Activated CD4-positive, alpha-beta T cell treated with anti-CD3 and anti-CD28 coated beads, Interleukin-2, amount 50 U/mL, for 1 hour (primary cell): ENCODE data around the gene NDOR1.
"Not testable (repeated sequence)": the region's sequence is repeated elsewhere in the genome, so short reads cannot be mapped to it uniquely, and the experiment has no call there.

ENCODE experiments used
- DNase-seq: peaks from one replicate; pipeline ENCODE4 v3.0.0-alpha.2; 2020

NDOR1 gene

DNA sequence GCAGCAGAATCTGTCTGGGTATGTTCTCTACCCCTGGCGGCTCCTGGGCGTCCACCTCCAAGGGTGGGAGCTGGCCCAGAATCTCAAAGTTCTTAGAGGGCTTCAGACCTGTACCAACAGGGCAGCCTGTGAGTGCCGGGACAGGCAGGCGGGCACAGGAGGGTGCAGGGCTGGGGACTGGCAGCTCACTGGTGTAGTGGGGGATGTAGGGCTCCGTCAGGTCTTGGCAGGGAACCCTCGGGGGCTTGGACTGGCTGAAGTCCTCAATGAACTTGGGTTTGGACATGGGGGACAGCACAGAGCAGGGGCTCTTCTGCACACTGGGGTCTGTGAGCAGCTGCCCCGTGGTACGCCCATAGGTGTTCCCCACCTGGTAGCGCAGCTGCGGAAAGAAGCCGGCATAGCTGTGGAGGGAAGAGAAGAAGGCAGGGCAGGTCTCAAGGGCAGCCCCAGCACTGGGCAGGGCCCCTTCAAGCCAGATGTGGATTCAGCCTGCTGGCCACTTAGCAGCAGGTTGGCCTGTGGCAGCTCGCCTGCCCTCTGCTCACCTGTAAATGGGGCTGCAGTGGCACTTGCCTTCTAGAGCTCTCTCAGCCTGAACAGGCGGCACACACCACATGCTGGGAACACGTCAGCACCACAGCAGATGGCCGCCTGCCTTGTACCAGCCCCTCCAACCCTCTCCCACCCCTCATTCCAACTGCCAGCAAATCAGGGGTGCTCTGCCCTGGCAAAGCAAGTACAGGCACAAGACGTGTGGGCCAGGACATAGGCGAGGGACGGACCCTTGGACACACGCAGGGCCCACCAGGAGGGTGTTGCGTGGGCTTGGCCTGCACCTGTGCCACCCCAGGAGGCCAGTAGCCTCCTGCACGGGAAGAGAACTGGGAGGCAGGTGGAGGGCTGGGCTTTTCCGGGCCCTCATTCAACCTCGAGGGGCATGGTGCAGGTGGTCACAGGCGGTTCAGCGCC is 40.2 kb downstream of the NDOR1 start:
- no peak for DNase-seq

DNA sequence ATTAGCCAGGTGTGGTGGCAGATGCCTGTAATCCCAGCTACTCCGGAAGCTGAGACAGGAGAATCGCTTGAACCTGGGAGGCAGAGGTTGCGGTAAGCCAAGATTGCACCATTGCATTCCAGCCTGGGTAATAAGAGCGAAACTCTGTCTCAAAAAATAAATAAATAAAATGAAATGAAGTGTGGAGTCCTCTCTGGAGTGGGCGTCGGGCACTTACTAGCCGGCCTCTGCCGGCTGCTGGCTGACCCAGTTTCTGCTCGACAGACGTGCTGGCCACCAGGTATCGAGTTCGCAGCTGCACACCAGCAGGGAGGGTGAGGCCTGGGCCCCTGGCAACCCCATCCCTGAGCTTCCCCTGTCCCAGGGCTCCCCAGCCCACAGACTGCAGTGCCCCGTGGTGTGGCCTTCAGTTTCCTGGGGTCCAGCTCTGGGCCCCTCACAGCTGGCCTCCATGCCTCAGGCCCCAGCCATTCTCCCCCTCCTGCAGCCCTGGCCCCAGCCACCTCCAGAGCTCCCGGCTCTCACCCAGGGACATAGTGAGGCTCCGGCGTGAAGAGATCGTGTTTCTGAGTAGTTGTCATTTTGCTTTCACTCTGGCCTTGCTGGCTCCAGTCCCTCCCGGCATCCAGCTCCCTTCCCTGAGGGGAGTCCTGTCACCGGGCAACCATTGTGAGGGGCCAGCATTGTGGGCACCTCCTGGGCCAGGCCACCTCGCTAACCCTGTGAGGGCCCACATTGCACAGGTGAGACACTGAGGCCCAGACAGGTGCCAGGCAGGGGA is 41.8 kb downstream of the NDOR1 start:
- no peak for DNase-seq

DNA sequence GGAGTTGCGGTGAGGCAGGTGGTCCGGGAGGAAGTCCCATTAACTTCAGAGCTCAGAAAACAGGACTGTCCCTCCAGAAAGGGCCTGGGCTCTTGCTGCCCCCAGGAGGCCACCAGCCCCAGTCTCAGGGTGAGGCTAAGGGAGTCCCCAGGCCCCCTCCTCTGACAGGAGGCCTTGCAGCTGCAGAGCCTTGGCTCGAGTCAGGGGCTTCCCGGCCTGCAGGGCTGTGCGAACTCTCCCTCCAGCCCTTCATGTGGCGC is 42.3 kb downstream of the NDOR1 start:
- no peak for DNase-seq

DNA sequence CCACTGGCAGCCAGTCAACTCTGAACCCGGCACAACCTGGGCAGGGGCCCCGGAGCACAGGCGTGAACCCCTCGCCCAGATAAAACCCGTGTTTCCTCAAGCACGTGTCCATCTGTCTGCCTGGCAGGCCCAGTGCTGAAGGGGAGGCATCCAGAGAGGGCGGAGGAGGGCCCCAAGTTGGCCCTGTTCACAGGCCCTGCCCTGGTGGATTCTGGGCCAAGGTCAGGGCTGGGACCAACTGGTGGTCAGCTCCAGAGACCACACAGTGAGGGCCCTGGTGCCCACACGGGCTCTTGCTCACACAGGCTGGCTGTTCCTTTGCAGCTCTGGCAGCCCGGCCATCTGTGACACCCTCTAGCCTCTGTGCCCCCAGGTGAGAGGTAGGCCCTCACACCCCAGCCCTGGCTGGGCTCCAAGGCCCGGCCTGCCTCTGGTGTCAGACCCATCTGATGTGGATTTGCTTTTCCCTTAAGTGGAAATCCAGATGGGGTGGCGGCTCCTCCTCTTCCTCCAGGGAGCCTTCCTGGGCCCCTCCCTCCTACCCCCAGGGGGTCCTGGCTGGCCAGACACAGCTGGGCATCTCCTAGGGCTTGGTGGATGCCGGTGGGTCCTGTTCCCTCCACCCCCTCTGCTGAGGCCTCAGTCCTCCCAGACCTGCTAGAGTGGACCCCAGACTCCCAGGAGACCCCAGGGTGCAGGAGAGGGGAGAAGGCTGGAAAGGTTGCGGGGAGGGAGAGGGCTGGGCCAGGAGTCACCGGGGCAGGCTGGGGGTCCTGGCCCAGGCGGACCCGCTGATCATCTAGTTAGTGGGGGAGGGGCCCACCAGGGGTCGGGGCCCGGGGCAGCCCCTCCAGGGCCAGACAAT is 45.1 kb downstream of the NDOR1 start:
- no peak for DNase-seq

DNA sequence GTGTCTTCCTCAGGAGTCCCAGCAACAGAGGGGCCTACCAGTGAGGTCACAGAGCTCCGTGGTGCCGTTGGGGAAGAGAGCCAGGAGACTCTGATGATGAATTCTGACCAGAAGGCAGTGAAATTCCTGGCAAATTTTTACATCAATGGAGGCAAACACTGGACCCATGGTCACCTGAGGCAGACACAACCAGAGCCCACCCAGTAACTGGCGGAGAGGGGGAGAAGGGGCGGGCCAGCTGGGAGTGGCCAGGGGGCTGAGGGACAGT is 45.6 kb downstream of the NDOR1 start, which contains the start of gene STPG3:
TSS of gene STPG3 (plus strand) at position 93 of the 268 bp plus-strand sequence. CDS start at position 94, 1 bp downstream.
- no peak for DNase-seq

DNA sequence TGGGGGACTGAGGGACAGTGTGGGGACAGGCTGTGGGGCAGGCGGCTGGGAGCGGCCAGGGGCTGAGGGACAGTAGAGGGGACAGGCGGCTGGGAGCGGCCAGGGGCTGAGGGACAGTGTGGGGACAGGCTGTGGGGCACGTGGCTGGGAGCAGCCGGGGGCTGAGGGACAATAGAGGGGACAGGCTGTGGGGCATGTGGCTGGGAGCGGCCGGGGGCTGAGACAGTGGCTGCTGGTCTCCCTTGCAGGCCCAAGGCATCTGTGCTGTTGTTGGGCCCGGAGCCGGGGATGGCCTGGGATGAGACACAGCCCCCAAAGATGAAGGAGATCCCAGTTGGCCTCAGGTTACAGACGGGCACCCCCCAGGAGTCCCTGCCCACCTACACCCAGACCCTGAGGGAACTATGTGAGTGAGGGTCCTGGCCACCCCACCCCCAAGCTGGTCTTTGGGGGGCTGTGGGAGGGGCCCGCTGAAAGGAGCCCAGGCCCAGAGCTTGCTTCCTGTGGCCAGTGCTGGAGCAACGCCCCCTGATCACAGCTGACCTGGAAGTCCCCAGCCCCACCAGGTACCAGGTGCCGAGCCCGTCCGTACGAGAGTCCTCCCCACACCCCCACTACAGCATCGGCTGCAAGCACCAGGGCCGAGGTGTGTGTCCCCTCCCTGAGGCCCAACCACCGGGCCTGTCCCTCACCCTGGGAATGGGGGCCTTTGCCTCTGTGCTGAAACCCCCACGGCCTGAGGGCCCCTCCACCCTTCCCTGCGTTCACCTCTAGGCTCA is 46.2 kb downstream of the NDOR1 start:
- DNase-seq: no peak

DNA sequence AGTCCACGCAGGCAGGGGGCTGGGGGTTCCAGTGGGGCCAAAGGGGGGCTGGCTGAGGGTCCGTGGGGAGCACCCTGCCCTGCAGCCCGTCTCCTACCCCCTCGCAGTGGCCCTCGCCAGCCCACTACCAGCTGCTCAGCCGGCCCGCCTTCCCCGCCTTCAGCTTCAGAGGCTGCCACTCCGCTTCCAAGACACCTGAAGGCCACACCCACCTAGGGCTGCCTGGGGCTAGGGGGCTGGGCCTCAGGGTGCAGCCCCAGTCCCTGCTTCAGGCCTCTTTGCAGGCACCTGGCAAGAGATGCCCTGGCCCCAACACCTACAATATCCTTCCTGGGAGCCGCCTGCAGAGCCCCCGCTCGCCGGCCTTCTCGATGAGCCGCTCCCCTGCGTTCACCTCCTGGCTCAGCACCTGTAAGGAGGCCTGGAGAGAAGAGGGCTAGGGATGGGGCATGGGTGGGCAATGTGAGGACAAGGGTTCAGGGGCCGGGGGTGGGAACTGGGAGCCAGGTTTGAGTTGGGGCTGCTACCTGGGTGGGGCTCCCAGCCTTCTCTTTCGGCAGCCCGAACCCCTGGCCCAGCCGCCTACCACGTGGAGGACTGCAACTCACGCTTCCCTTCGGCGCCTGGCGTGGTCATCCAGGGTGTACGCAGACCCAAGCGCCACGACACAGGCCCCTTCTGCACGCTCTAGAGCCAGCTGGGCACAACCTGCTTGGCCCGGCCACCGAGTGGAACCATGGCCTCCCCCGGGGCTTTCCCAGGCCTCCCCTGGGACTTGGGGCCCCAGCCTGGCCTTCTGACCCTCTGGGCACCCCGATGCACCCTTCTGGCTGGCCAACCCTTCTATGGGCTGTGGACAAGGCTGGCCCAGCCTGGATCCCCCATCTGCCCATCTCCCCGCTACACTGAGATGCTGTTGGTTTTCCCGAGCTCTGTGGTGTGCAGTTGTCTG is 47.3 kb downstream of the NDOR1 start:
- DNase-seq: no peak

DNA sequence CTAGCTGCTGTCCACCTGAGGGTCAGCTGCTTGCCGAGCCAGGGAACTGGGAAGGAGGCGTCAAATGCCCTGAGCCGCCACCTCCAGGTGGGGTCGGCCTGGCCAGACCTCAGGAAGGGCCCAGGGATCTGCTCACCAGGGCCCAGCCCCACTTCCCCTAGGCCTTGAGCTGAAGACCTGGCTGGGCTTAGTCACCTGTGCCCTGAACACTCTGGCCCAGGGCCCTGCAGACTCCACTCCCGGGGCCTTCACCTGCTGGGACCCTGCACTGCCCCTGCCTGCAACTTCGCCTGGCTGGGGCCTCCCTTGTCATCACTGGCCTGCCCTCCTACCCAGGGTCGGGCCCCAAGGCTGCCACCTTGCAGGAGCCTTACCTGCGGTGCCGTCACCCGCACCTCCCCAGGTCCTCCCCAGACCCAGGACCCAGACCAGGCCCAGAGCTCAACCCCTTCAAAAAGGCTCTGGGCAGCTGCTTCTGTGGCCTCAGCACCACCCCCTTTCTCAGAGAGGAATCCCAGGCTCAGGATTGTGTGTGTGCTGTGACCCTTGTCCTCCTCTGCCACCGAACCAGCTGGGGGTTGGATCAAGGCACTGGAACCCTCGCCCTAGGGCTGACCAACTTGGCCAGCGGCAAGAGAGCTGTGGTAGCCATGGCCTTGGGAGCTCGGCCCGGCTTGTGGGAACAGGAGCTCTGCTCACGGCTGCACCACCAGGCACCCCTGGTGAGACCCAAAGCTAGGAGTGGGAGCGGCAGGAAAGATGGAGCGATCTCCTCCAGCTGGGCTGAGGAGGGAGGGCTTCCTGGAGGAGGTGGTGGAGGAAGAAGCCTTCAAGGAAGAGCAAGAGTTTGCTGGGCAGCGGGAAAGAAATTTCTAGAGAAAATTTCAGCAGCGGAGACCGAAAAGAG is 48.5 kb downstream of the NDOR1 start:
- DNase-seq: no peak

DNA sequence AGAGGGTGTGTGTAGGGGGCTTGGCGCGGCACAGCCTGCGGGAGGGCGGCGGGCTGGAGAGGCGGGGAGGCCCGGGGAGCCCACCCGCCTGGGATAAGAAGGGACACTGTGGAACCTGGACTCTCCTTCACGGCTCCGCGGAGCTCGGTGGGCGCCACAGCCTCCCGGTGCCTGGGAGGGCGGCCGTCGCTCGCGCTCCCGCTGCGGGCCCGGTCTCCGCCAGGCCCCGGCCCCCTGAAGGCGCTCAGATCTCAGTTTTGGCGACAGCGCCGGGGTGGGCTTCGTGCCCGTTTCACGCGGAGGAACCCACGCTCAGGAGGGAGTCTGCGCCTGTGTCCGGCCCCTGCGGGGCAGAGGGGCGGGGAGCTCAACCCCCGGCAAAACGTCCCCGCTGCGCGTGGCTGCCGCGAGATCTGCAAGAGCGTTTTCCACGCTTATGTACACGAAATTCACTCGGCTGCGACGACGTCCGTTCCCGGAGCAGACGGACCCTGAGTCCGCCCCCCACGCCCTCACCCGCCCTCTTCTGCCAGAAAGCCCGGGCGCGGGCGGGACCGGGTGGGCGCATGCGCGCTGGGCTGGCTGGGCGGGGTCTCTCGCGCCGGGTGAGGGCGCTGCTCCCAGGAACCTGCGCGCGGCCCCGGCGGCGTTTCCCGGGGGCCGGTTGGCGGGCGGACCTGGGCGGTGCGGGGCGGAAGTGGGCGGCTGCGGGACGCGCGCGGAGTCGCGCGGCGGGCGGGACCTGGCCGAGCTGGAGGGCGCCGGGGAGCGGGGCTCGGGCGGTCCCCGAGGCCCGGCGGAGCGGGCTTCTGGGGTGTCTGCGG is 49.3 kb downstream of the NDOR1 start, which contains the start of gene NELFB:
TSS of gene NELFB (plus strand) at position 704 of the 824 bp plus-strand sequence.
- DNase-seq: peak; percentile 96

DNA sequence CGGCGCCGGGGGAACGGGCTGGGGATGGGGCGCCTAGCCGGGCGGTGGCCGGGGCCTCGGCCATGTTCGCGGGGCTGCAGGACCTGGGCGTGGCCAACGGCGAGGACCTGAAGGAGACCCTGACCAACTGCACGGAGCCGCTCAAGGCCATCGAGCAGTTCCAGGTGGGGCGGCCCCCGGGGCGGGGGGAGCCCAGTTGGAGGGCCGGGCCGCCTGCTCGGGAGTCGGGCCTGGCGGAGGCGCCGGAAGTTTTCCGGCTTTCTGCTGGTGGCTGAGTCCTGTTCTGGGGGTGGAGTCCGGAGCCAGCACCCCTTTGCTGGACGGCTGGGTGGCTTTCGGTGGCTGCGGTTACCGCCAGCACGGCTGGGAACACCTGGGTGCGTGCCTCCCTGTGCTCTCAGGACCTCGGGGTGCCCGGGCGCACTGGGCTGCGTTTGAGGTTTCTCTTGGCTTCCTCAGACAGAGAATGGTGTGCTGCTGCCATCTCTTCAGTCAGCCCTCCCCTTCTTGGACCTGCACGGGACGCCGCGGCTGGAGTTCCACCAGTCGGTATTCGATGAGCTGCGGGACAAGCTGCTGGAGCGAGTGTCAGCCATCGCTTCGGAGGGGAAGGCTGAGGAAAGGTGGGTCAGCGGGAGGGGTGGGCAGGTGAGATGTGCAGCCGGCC is 50.1 kb downstream of the NDOR1 start:
- no peak for DNase-seq

DNA sequence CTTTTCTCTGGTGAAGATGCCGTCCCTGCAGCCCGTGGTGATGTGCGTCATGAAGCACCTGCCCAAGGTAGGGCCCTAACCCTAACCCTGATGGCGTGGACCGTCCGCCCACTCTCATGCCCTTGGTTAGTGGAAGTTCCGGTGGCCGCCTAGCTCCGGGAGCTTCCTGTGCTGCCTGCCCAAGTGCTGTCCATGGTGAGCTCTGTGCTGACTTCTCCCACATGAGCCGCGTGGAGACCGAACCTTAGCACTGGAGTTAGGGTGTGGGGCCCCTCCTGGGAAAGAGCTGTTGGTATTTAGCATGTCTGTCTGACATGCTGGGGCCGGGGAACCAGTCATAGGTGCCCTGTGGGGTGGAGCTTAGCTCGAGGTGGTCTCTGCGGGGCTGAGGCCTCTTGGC is 50.9 kb downstream of the NDOR1 start:
- no peak for DNase-seq

DNA sequence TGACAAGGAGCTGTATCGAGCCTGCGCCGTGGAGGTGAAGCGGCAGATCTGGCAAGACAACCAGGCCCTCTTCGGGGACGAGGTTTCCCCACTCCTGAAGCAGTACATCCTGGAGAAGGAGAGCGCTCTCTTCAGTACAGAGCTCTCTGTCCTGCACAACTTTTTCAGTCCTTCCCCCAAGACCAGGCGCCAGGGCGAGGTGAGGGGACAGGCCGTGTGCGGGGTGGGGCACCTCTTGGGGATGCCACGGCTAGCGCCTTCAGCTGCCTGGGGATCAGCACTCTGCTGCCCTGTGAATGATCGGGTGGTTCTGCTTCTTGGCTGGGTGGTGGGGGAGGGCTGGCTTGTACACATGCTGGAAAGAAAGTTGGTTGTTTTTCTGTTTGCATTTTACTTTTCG is 51.4 kb downstream of the NDOR1 start:
- no peak for DNase-seq

DNA sequence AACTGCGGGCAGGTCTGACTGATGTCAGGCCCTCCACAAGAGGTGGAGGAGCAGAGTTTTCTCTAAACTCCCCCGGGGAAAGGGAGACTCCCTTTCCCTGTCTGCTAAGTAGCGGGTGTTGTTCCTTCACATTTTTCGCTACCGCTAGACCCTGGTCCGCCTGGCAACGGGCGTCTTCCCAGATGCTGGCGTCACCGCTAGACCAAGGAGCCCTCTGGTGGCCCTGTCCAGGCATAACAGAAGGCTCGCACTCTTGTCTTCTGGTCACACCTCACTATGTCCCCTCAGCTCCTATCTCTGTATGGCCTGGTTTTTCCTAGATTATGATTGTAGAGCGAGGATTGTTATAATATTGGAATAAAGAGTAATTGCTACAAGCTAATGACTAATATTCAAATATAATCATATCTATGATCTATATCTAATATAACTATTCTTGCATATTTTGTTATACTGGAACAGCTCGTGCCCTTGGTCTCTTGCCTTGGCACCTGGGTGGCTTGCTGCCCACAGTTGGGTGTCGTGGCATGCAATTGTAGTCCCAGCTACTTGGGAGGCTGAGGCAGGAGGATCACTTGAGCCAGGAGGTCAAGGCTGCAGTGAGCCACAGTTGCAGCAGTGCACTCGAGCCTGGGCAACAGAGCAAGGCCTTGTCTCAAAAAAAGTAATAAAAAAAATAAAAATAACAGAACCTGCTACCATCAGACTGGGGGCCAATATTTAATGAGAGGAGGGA is 56.8 kb downstream of the NDOR1 start:
- not testable (repeated sequence) for DNase-seq

DNA sequence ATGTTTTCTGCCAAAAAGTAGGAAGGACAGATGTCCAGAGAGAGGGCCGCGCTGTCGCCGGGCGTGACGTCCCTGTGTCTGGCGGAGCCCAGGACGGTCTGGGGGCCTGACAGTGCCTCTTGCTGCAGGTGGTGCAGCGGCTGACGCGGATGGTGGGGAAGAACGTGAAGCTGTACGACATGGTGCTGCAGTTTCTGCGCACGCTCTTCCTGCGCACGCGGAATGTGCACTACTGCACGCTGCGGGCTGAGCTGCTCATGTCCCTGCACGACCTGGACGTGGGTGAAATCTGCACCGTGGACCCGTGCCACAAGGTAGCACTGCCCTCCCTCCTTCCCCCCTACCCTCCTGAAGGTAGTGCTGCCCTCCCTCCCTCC is 57.4 kb downstream of the NDOR1 start:
- DNase-seq: no peak

DNA sequence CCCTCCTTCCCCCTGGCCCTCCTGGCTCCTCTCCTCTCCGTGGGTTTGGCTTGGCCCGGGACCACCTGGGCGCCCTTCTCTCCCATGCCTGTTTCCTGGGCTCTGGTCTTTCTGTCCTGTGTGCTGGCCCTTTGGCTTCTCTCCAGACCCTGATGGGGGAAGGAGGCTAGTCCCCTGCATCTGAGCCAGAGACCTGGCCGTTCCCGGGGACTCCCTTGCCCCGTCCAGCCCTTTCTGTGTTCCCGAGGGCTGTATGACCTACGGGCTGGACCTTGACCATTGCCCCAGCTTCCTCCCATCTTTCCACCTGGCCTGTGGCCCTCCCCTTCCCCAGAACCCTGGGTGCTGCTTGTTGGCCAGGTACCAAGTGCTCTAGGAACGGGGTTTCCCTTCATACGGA is 58.0 kb downstream of the NDOR1 start:
- DNase-seq: no peak

DNA sequence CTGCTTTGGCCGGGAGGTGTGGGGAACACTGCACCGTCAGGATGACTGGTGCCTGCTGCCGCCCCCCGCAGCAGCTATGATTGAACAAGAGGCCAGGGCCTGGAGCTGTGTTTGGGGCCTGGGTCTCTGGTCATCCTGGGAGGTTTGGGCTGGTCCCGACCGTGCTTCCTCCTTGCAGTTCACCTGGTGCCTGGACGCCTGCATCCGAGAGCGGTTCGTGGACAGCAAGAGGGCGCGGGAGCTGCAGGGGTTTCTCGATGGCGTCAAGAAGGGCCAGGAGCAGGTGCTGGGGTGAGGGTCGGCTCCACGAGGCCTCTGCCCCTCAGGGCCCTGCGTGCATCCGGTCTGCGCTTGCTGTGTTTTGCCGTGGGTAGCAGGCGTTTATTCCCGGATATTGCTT is 58.6 kb downstream of the NDOR1 start:
- no peak for DNase-seq

DNA sequence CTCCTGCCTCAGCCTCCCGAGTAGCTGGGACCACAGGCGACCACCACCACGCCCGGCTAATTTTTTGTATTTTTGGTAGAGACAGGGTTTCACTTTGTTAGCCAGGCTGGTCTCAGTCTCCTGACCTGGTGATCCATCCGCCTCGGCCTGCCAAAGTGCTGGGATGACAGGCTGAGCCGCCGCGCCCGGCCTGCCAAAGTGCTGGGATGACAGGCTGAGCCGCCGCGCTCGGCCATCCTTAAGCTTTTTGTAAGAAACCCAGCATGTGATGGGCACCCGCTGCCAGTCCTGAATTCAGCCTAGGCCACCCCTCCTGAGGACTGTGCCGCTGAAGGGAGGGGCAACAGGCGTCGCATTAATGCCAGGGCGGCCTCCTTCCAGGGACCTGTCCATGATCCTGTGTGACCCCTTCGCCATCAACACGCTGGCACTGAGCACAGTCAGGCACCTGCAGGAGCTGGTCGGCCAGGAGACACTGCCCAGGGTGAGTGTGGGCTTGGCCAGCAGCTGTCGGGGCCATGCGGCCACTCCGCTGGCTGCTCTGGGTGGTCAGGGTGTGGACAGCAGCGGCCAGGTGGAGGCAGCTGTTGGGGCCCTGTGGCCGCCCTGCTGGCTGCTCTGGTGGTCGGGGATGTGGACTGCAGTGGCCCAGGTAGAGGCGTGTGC is 60.1 kb downstream of the NDOR1 start:
- DNase-seq: no peak

DNA sequence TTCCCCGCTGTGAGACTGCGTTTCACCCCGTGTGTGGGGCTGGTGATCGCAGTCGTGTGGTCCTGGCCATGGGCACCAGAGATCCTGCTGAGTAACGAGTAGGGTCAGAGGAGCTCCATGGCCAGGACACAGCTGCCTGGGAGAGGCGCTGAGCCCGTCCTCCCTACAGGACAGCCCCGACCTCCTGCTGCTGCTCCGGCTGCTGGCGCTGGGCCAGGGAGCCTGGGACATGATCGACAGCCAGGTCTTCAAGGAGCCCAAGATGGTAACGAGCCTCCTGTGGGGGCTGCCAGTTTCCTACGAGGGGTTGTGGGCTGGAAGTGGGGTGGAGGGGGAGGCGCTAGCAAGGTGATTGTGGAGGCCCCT is 60.6 kb downstream of the NDOR1 start:
- no peak for DNase-seq
